GM12874 (cell line): ENCODE results near the gene NCOA1.

Experiments
- CTCF ChIP-seq: IDR thresholded peaks from 2 replicates; pipeline ENCODE4 v1.5.1; 2011; ENCODE audit warnings: low read depth, mild to moderate bottlenecking, control low read depth, low read length, moderate library complexity; ENCODE audit not compliant: insufficient read depth

NCOA1 gene

GRCh38 chr2:24456599-24457556 lies 34.2 kb upstream of the NCOA1 start:
- TF ChIP-seq CTCF = no peak

- no peak for TF ChIP-seq CTCF
Measured at GRCh38 chr2:24457696-24458386, 33.2 kb upstream of the NCOA1 start.

- TF ChIP-seq CTCF = no peak
Measured at GRCh38 chr2:24459224-24460161, 31.6 kb upstream of the NCOA1 start.

GRCh38 chr2:24461685-24462084 lies 29.4 kb upstream of the NCOA1 start:
- TF ChIP-seq CTCF = no peak

GRCh38 chr2:24463271-24463670 lies 27.8 kb upstream of the NCOA1 start:
- no peak for TF ChIP-seq CTCF

- TF ChIP-seq CTCF = no peak
Measured at GRCh38 chr2:24466871-24467870, 23.9 kb upstream of the NCOA1 start.
